GM19324 (cell line): Measurements from ENCODE around the gene FOXB2.
"Not testable (repeated sequence)": the region's sequence is repeated elsewhere in the genome, so short reads cannot be mapped to it uniquely, and the experiment has no call there.

ENCODE experiments used
- ATAC-seq: cut with Tn5 transposase; IDR thresholded peaks from one replicate; pipeline ENCODE4 v1.9.1; 2021; ENCODE audit warnings: mild to moderate bottlenecking, moderate library complexity; ENCODE audit not compliant: unreplicated experiment, low FRiP score

Gene FOXB2

GRCh38 chr9:77040340-77040739 lies 20.9 kb downstream of the FOXB2 start:
- ATAC-seq = no peak

GRCh38 chr9:77043743-77044142 lies 24.3 kb downstream of the FOXB2 start:
- not testable (repeated sequence) for ATAC-seq

GRCh38 chr9:77060681-77061080 lies 41.2 kb downstream of the FOXB2 start:
- not testable (repeated sequence) for ATAC-seq

- ATAC-seq = no peak
Observed at GRCh38 chr9:77063645-77064285, 44.3 kb downstream of the FOXB2 start.

- ATAC-seq = no peak
Observed at GRCh38 chr9:77066388-77066787, 46.9 kb downstream of the FOXB2 start.
